ENCODE results near the gene TMEM217.

TMEM217 gene

GRCh38 chr6:37273690-37274089 lies 15.7 kb upstream of the TMEM217 start (continued):
- TF ChIP-seq, protein P1, sequence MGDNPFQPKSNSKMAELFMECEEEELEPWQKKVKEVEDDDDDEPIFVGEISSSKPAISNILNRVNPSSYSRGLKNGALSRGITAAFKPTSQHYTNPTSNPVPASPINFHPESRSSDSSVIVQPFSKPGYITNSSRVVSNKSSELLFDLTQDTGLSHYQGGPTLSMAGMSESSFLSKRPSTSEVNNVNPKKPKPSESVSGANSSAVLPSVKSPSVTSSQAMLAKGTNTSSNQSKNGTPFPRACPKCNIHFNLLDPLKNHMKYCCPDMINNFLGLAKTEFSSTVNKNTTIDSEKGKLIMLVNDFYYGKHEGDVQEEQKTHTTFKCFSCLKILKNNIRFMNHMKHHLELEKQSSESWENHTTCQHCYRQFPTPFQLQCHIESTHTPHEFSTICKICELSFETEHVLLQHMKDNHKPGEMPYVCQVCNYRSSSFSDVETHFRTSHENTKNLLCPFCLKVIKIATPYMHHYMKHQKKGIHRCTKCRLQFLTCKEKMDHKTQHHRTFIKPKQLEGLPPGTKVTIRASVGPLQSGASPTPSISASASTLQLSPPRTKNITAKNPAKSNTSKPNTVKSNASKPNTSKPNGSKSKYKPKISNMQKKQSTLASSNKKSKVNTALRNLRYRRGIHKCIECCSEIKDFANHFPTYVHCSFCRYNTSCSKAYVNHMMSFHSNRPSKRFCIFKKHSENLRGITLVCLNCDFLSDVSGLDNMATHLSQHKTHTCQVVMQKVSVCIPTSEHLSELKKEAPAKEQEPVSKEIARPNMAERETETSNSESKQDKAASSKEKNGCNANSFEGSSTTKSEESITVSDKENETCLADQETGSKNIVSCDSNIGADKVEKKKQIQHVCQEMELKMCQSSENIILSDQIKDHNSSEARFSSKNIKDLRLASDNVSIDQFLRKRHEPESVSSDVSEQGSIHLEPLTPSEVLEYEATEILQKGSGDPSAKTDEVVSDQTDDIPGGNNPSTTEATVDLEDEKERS (tag by site-specific recombination; IDR thresholded peaks at IDR 0.05): no peak
- TF ChIP-seq, protein P2, sequence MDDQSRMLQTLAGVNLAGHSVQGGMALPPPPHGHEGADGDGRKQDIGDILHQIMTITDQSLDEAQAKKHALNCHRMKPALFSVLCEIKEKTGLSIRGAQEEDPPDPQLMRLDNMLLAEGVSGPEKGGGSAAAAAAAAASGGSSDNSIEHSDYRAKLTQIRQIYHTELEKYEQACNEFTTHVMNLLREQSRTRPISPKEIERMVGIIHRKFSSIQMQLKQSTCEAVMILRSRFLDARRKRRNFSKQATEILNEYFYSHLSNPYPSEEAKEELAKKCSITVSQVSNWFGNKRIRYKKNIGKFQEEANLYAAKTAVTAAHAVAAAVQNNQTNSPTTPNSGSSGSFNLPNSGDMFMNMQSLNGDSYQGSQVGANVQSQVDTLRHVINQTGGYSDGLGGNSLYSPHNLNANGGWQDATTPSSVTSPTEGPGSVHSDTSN (CRISPR knock-in tag; IDR thresholded peaks at IDR 0.05): no peak
- TF ChIP-seq ZNF843 (tag by site-specific recombination; IDR thresholded peaks at IDR 0.05) (peak; percentile 94), ZNF596 (tag by site-specific recombination; IDR thresholded peaks at IDR 0.05) (no peak), ZNF660 (tag by site-specific recombination; IDR thresholded peaks at IDR 0.05) (no peak), ZNF214 (tag by site-specific recombination; IDR thresholded peaks at IDR 0.05; ENCODE audit: borderline replicate concordance) (no peak), PRDM4 (tag by site-specific recombination; IDR thresholded peaks at IDR 0.05) (no peak), ZNF221 (tag by site-specific recombination; IDR thresholded peaks at IDR 0.05; ENCODE audit: borderline replicate concordance) (no peak), OSR2 (tag by site-specific recombination; IDR thresholded peaks at IDR 0.05) (peak; percentile 89), ZNF664 (tag by site-specific recombination; IDR thresholded peaks at IDR 0.05) (peak; percentile 46), ZNF423 (tag by site-specific recombination; IDR thresholded peaks at IDR 0.05) (peak; percentile 37; the same call in 1 of the 2 replicates), ZNF157 (tag by site-specific recombination; IDR thresholded peaks at IDR 0.05) (no peak), ZNF558 (tag by site-specific recombination; IDR thresholded peaks at IDR 0.05) (0 out of 2 replicates have a peak, but pooled peaks have one; percentile 11), ZNF391 (tag by site-specific recombination; IDR thresholded peaks at IDR 0.05; ENCODE audit: borderline replicate concordance, low read depth) (no peak), ZNF518A (tag by site-specific recombination; conservative IDR thresholded peaks at IDR 0.05; ENCODE audit: low read depth) (no peak), ZBTB7A (tag by site-specific recombination; IDR thresholded peaks at IDR 0.05; ENCODE audit: low read depth) (no peak), YY1 (tag by site-specific recombination; IDR thresholded peaks at IDR 0.05) (0 out of 2 replicates have a peak, but pooled peaks have one; percentile 31), ZNF132 (tag by site-specific recombination; IDR thresholded peaks at IDR 0.05; ENCODE audit: borderline replicate concordance) (no peak)
- TF ChIP-seq, protein P3, sequence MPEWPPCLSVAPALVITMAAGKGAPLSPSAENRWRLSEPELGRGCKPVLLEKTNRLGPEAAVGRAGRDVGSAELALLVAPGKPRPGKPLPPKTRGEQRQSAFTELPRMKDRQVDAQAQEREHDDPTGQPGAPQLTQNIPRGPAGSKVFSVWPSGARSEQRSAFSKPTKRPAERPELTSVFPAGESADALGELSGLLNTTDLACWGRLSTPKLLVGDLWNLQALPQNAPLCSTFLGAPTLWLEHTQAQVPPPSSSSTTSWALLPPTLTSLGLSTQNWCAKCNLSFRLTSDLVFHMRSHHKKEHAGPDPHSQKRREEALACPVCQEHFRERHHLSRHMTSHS (tag by site-specific recombination; IDR thresholded peaks at IDR 0.05): 0 out of 2 replicates have a peak, but pooled peaks have one; percentile 36
- TF ChIP-seq, protein P4, sequence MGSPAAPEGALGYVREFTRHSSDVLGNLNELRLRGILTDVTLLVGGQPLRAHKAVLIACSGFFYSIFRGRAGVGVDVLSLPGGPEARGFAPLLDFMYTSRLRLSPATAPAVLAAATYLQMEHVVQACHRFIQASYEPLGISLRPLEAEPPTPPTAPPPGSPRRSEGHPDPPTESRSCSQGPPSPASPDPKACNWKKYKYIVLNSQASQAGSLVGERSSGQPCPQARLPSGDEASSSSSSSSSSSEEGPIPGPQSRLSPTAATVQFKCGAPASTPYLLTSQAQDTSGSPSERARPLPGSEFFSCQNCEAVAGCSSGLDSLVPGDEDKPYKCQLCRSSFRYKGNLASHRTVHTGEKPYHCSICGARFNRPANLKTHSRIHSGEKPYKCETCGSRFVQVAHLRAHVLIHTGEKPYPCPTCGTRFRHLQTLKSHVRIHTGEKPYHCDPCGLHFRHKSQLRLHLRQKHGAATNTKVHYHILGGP (tag by site-specific recombination; IDR thresholded peaks at IDR 0.05): peak; percentile 80; the same call in 1 of the 2 replicates
- TF ChIP-seq, protein P5, sequence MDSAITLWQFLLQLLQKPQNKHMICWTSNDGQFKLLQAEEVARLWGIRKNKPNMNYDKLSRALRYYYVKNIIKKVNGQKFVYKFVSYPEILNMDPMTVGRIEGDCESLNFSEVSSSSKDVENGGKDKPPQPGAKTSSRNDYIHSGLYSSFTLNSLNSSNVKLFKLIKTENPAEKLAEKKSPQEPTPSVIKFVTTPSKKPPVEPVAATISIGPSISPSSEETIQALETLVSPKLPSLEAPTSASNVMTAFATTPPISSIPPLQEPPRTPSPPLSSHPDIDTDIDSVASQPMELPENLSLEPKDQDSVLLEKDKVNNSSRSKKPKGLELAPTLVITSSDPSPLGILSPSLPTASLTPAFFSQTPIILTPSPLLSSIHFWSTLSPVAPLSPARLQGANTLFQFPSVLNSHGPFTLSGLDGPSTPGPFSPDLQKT (IDR thresholded peaks at IDR 0.05; ENCODE audit: borderline replicate concordance, low read depth, low read length): no peak
- TF ChIP-seq, protein P6, sequence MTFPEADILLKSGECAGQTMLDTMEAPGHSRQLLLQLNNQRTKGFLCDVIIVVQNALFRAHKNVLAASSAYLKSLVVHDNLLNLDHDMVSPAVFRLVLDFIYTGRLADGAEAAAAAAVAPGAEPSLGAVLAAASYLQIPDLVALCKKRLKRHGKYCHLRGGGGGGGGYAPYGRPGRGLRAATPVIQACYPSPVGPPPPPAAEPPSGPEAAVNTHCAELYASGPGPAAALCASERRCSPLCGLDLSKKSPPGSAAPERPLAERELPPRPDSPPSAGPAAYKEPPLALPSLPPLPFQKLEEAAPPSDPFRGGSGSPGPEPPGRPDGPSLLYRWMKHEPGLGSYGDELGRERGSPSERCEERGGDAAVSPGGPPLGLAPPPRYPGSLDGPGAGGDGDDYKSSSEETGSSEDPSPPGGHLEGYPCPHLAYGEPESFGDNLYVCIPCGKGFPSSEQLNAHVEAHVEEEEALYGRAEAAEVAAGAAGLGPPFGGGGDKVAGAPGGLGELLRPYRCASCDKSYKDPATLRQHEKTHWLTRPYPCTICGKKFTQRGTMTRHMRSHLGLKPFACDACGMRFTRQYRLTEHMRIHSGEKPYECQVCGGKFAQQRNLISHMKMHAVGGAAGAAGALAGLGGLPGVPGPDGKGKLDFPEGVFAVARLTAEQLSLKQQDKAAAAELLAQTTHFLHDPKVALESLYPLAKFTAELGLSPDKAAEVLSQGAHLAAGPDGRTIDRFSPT (tag by site-specific recombination; IDR thresholded peaks at IDR 0.05): 0 out of 2 replicates have a peak, but pooled peaks have one; percentile 34
